ENCODE data around the gene BOLA1.

- TF ChIP-seq, protein P1, sequence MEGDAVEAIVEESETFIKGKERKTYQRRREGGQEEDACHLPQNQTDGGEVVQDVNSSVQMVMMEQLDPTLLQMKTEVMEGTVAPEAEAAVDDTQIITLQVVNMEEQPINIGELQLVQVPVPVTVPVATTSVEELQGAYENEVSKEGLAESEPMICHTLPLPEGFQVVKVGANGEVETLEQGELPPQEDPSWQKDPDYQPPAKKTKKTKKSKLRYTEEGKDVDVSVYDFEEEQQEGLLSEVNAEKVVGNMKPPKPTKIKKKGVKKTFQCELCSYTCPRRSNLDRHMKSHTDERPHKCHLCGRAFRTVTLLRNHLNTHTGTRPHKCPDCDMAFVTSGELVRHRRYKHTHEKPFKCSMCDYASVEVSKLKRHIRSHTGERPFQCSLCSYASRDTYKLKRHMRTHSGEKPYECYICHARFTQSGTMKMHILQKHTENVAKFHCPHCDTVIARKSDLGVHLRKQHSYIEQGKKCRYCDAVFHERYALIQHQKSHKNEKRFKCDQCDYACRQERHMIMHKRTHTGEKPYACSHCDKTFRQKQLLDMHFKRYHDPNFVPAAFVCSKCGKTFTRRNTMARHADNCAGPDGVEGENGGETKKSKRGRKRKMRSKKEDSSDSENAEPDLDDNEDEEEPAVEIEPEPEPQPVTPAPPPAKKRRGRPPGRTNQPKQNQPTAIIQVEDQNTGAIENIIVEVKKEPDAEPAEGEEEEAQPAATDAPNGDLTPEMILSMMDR (conservative IDR thresholded peaks at IDR 0.05; ENCODE audit: low read depth in 2 of 2) = no peak
- TF ChIP-seq EZH2 (IDR thresholded peaks at IDR 0.05; ENCODE audit: low read depth, unreplicated experiment) = no peak
These were observed 28.4 kb downstream of the BOLA1 start, which contains the start of gene SF3B4 for GRCh38 chr1:149927563-149928400.
